ENCODE data around the gene CMTM1.

DNA sequence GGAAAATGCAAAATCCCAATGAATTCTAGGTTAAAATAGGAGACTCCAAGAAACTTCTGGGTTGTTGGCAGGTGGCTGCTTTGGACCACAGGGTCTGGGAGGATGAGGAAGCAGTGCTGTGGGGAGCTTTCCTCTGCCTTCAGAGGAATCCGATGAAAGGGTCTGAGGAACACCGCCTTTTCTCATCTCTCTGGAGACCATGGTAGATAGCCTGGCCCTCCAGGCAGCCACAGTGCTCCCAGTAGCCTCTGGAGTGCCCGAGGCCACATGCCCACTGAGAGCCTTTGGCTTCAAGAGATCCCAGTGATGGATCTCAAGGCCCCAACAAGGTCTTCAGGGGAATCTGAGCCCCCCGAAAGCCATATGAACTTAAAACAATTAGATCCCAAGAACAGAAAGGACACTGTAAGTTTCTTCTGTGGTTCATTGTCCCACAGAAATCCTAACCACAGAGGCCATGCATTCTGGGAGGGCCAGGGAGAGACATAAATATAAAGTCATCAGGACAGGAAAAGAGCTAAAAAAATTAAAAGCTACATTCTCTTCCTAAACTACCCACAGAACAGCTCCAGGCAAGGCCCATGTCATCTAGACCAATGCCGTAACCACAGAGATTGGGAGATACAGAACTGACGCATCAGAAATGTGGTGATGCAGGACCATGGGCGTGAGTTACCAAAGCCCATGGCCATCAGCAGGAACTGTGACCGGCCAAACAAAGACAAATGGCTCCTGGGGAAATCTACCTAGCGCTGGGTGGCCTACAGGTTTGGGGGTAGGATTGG lies 40.7 kb upstream of the CMTM1 start:
- TF ChIP-seq CTCF (IDR thresholded peaks at IDR 0.05) (no peak), POLR2AphosphoS5 (IDR thresholded peaks at IDR 0.05) (no peak), POLR2A (IDR thresholded peaks at IDR 0.05) (no peak)

All from sigmoid colon (tissue), 4 donors.